Measurements from ENCODE around the gene ATP8A2.
"Not testable (repeated sequence)": the region's sequence is repeated elsewhere in the genome, so short reads cannot be mapped to it uniquely, and the experiment has no call there.

Gene ATP8A2

GRCh38 chr13:25768376-25768775 is 396.6 kb downstream of the ATP8A2 start:
- DNase-seq (ENCODE audit: low spot score): no peak

DNA sequence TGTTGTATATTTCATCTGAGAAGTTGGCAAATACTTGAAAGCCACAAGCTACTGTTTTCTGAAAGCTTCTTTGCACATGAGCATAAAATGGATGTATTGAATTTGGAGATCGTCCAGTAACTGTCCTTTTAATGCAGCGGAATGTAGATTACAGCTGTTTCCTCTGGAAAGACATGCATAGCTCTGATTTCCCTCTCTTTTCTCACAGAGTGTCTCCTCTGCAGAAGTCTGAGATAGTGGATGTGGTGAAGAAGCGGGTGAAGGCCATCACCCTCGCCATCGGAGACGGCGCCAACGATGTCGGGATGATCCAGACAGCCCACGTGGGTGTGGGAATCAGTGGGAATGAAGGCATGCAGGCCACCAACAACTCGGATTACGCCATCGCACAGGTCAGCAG is 397.1 kb downstream of the ATP8A2 start:
- no peak for DNase-seq (ENCODE audit: low spot score)

- no peak for DNase-seq (ENCODE audit: low spot score)
Observed at GRCh38 chr13:25770601-25771000, 398.8 kb downstream of the ATP8A2 start.

DNA sequence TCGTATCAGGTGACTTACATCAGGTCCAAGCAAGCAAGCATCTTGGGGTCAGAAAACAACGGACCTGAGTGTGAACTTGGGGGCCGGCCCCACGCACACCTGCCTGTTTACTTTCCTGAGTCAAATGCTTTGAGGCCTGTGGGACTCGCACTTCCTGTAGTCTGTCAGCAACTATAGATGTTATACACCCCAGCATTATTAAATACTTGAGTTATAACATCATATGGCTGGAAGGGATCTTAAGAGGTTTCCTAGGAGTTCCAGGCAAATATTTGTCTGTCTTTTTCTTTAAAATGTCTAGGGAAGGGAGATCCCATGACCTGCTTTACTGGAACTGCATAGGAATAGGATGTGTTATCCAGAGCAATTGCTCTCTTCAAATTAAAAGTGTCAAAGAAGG is 399.4 kb downstream of the ATP8A2 start:
- no peak for DNase-seq (ENCODE audit: low spot score)

GRCh38 chr13:25771641-25772478 is 400.1 kb downstream of the ATP8A2 start:
- DNase-seq (ENCODE audit: low spot score): no peak

- not testable (repeated sequence) for DNase-seq (ENCODE audit: low spot score)
Observed at GRCh38 chr13:25772534-25772933, 400.8 kb downstream of the ATP8A2 start.

DNA sequence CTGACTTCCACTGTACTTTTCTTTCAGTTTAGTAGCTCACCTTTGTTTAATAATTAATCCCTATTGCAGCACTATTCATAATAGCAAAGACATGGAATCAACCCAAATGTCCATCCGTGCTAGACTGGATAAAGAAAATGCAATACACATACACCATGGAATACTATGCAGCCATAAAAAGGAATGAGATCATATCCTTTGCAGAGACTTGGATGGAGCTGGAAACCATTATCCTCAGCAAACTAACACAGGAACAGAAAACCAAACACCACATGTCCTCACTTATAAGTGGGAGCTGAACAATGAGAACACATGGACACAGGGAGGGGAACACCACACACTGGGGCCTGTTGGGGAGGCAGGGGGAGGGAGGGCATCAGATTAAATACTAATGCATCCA is 402.3 kb downstream of the ATP8A2 start:
- not testable (repeated sequence) for DNase-seq (ENCODE audit: low spot score)

DNA sequence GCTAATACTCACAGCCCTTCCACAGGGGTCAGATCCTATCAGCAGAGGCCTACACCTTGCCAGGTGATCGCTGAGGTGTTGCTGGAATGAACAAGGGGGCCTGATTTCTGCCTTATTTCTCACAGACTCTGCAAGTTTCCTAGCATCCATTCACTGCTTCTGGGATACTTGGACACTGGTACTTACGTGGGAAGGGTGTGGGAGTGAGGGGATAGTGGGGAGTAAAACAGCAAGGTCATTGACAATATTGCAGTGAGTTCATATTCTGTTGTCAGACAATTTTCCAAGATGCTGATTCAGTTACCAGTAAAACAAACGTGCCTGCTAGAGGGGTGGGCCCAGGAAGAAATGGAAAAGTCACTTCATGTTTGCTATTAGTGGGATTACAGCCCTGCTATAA is 403.5 kb downstream of the ATP8A2 start:
- DNase-seq (ENCODE audit: low spot score): no peak

GRCh38 chr13:25775986-25776385 is 404.2 kb downstream of the ATP8A2 start:
- no peak for DNase-seq (ENCODE audit: low spot score)

- DNase-seq (ENCODE audit: low spot score): no peak
Observed at GRCh38 chr13:25776722-25777121, 404.9 kb downstream of the ATP8A2 start.

- no peak for DNase-seq (ENCODE audit: low spot score)
Observed at GRCh38 chr13:25777509-25777908, 405.7 kb downstream of the ATP8A2 start.

GRCh38 chr13:25778365-25778764 is 406.6 kb downstream of the ATP8A2 start:
- no peak for DNase-seq (ENCODE audit: low spot score)

DNA sequence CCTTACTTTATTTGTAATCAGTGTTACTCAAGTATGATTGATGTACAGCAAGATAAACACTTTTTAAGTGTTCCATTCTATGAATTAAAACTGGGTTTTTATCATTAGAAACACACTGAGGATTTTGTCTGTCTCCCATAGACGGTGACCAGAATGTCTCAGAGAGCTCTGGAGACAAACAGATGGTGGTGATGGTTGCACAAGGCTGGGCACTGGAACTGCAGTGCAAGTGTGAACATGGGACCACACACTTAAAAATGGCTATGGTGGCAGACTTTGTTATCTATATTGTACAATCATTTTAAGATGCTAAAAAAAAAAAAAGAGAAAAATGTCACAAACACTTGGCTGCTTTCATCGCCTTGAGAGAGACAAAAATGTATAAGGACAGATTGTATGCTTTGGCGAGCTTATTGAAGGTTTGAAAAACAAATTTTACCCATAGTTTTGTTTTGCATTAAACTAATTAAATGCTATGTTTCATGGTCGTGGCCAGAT is 407.1 kb downstream of the ATP8A2 start:
- no peak for DNase-seq (ENCODE audit: low spot score)

GRCh38 chr13:25783076-25783475 is 411.3 kb downstream of the ATP8A2 start:
- no peak for DNase-seq (ENCODE audit: low spot score)

- no peak for DNase-seq (ENCODE audit: low spot score)
Observed at GRCh38 chr13:25783601-25784024, 411.8 kb downstream of the ATP8A2 start.

DNA sequence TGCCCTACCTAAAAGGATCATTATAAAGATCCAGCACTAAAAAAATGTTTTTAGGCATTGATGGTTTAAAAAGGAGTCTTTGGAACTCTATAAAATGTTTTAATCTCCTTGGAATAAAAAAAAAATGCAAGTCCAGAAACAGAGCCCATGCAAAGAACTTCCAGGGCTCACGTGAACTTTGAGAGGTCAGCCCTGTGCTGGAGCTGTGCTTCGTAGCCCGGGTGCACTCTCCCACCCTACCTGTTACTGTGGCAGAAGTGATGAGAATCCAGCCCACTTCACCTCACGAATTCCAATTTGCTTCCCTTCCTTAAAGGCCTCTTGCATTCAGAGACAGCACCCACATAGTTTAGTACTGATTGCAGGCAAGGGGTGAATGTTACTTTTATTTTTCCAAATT is 412.3 kb downstream of the ATP8A2 start:
- DNase-seq (ENCODE audit: low spot score): no peak

DNA sequence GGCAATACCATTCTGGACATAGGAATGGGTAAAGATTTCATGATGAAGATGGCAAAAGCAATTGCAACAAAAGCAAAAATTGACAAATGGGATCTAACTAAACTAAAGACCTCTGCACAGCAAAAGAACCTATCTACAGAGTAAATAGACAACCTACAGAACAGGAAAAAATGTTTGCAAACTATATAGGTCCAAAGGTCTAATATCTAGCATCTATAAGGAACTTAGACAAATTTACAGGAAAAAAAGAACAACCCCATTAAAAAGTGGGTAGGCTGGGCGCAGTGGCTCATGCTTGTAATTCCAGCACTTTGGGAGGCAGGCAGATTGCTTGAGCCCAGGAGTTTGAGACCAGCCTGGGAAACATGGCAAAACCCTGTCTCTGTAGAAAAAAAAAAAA is 418.4 kb downstream of the ATP8A2 start:
- DNase-seq (ENCODE audit: low spot score): not testable (repeated sequence)

- no peak for DNase-seq (ENCODE audit: low spot score)
Observed at GRCh38 chr13:25795277-25795676, 423.5 kb downstream of the ATP8A2 start.

DNA sequence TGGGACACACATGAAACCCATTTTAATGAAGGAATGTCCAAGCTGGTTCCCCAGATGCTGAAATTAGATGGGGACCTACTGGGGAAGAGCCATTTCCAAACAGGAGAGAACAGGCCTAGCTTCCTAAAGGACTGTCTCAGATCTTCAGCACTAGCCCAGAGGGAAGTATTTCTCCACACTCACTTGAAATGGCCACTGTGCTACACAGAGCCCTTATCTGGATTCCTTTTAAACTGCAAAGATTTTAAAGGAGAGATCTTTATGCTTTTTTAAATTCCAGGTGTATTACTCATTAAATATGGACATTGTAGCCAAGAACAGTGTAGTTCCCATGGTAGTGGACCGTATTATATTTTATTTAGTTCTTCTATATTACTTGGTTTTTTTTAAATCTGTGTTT is 424.7 kb downstream of the ATP8A2 start:
- DNase-seq (ENCODE audit: low spot score): no peak

DNA sequence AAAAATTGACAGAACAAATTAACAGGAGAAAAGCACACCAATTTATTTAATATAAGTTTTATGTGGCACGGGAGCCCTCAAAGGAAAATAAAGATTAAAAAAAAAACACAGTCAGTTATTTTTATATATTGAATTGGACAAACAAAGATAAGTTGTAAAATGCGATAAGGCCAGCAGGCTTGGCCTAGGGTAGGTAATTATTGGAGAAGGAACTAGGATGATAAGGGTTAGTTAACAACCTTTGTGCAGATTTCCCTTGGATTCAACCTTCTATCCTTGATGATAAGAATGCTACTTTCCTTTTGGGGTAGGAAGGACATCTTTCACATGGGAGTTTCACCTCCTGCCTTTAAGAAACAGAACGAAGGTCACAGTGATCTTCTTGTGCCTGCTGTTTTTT is 427.2 kb downstream of the ATP8A2 start:
- no peak for DNase-seq (ENCODE audit: low spot score)

DNA sequence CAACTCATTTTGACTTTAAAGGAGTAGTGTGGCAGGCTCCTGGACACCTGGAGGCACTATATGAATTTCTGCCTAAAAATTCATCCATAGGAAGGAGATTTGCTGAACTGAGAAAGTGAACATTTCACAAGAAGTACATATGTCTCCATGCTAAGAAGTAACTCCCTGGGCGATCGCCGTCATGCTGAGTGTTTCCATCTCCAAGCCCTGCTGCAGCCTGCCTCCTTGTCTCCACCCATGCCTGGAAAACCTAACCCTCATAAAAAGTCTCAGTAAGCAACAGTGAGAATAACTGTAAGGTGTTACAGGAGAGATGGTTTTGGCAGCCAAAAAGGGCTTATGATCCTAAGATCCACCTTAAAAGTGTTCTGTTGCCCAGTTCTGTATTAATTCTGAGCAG is 428.7 kb downstream of the ATP8A2 start:
- no peak for DNase-seq (ENCODE audit: low spot score)

GRCh38 chr13:25802579-25802978 is 430.8 kb downstream of the ATP8A2 start:
- DNase-seq (ENCODE audit: low spot score): no peak

GRCh38 chr13:25803641-25804040 is 431.9 kb downstream of the ATP8A2 start:
- no peak for DNase-seq (ENCODE audit: low spot score)
